Activated naive CD8-positive, alpha-beta T cell (primary cell): ENCODE measurements around the gene WBP1L.
"Not testable (repeated sequence)": the region's sequence is repeated elsewhere in the genome, so short reads cannot be mapped to it uniquely, and the experiment has no call there.

Experiments
- H3K27ac Mint-ChIP-seq: one replicate; pipeline ENCODE4 v1.8.0; 2021; ENCODE audit warnings: mixed read lengths
- H3K27me3 Mint-ChIP-seq: one replicate; pipeline ENCODE4 v1.8.0; 2021; ENCODE audit warnings: mixed read lengths
- H3K36me3 Mint-ChIP-seq: one replicate; pipeline ENCODE4 v1.8.0; 2021; ENCODE audit warnings: mixed read lengths
- H3K4me1 Mint-ChIP-seq: one replicate; pipeline ENCODE4 v1.8.0; 2021; ENCODE audit warnings: low read depth, mixed read lengths
- H3K4me3 Mint-ChIP-seq: one replicate; pipeline ENCODE4 v1.8.0; 2021; ENCODE audit warnings: mild to moderate bottlenecking, mixed read lengths
- H3K9me3 Mint-ChIP-seq: one replicate; pipeline ENCODE4 v1.8.0; 2021; ENCODE audit warnings: low read depth, mixed read lengths

Gene WBP1L

GRCh38 chr10:102813734-102814452 lies 70.1 kb downstream of the WBP1L start:
- H3K4me1 Mint-ChIP-seq, result peaks cover 11% of the 10 kb centered on the region
- peak overlapping the region; percentile 16 for H3K27ac Mint-ChIP-seq
- peaks cover 2% of the 10 kb centered on the region for H3K36me3 Mint-ChIP-seq
- no peaks in the 10 kb centered on the region for H3K27me3 Mint-ChIP-seq
- no peak overlapping the region for H3K4me3 Mint-ChIP-seq
- no peaks in the 10 kb centered on the region for H3K9me3 Mint-ChIP-seq

GRCh38 chr10:102814453-102814871 lies 70.7 kb downstream of the WBP1L start:
- Mint-ChIP-seq H3K9me3 (no peaks in the 10 kb centered on the region), H3K4me3 (no peak overlapping the region), H3K4me1 (peaks cover 11% of the 10 kb centered on the region), H3K27me3 (no peaks in the 10 kb centered on the region), H3K27ac (no peak overlapping the region), H3K36me3 (peaks cover 2% of the 10 kb centered on the region)

GRCh38 chr10:102814873-102815661 lies 71.3 kb downstream of the WBP1L start:
- H3K9me3 Mint-ChIP-seq, result no peaks in the 10 kb centered on the region
- no peaks in the 10 kb centered on the region for H3K27me3 Mint-ChIP-seq
- no peak overlapping the region for H3K27ac Mint-ChIP-seq
- peaks cover 2% of the 10 kb centered on the region for H3K36me3 Mint-ChIP-seq
- peaks cover 10% of the 10 kb centered on the region for H3K4me1 Mint-ChIP-seq
- H3K4me3 Mint-ChIP-seq, result no peak overlapping the region

GRCh38 chr10:102815790-102816549 lies 72.2 kb downstream of the WBP1L start:
- H3K27me3 Mint-ChIP-seq, result no peaks in the 10 kb centered on the region
- H3K9me3 Mint-ChIP-seq, result no peaks in the 10 kb centered on the region
- peaks cover 2% of the 10 kb centered on the region for H3K36me3 Mint-ChIP-seq
- H3K4me1 Mint-ChIP-seq, result peaks cover 8% of the 10 kb centered on the region
- H3K4me3 Mint-ChIP-seq, result no peak overlapping the region
- peak overlapping the region; percentile 51 for H3K27ac Mint-ChIP-seq

GRCh38 chr10:102817175-102817574 lies 73.4 kb downstream of the WBP1L start:
- Mint-ChIP-seq H3K9me3 (no peaks in the 10 kb centered on the region), H3K36me3 (peaks cover 2% of the 10 kb centered on the region), H3K4me1 (peaks cover 5% of the 10 kb centered on the region), H3K27ac (peak overlapping the region; percentile 30), H3K4me3 (no peak overlapping the region), H3K27me3 (no peaks in the 10 kb centered on the region)

GRCh38 chr10:102819054-102819453 lies 75.3 kb downstream of the WBP1L start:
- Mint-ChIP-seq H3K27me3 (no peaks in the 10 kb centered on the region), H3K36me3 (peaks cover 2% of the 10 kb centered on the region), H3K4me1 (no peaks in the 10 kb centered on the region), H3K27ac (no peak overlapping the region), H3K4me3 (no peak overlapping the region), H3K9me3 (no peaks in the 10 kb centered on the region)

GRCh38 chr10:102820008-102820407 lies 76.3 kb downstream of the WBP1L start:
- not testable (repeated sequence) for H3K27ac Mint-ChIP-seq, H3K9me3 Mint-ChIP-seq, H3K36me3 Mint-ChIP-seq, H3K27me3 Mint-ChIP-seq, H3K4me1 Mint-ChIP-seq, H3K4me3 Mint-ChIP-seq

GRCh38 chr10:102822222-102822621 lies 78.5 kb downstream of the WBP1L start:
- Mint-ChIP-seq H3K9me3 (no peaks in the 10 kb centered on the region), H3K4me1 (no peaks in the 10 kb centered on the region), H3K27me3 (no peaks in the 10 kb centered on the region), H3K4me3 (no peak overlapping the region), H3K36me3 (no peaks in the 10 kb centered on the region), H3K27ac (no peak overlapping the region)

- Mint-ChIP-seq H3K9me3 (no peaks in the 10 kb centered on the region), H3K4me3 (no peak overlapping the region), H3K27me3 (no peaks in the 10 kb centered on the region), H3K4me1 (no peaks in the 10 kb centered on the region), H3K36me3 (no peaks in the 10 kb centered on the region), H3K27ac (no peak overlapping the region)
Measured at GRCh38 chr10:102824664-102825063, 80.9 kb downstream of the WBP1L start.

GRCh38 chr10:102826148-102826796 lies 82.5 kb downstream of the WBP1L start:
- H3K4me1 Mint-ChIP-seq, result no peaks in the 10 kb centered on the region
- H3K27me3 Mint-ChIP-seq, result no peaks in the 10 kb centered on the region
- H3K27ac Mint-ChIP-seq, result no peak overlapping the region
- H3K36me3 Mint-ChIP-seq, result no peaks in the 10 kb centered on the region
- no peaks in the 10 kb centered on the region for H3K9me3 Mint-ChIP-seq
- no peak overlapping the region for H3K4me3 Mint-ChIP-seq

GRCh38 chr10:102827597-102827975 lies 83.8 kb downstream of the WBP1L start:
- Mint-ChIP-seq H3K27me3 (no peaks in the 10 kb centered on the region), H3K9me3 (no peaks in the 10 kb centered on the region), H3K4me1 (no peaks in the 10 kb centered on the region), H3K4me3 (no peak overlapping the region), H3K36me3 (no peaks in the 10 kb centered on the region), H3K27ac (no peak overlapping the region)

GRCh38 chr10:102831322-102832071 lies 87.7 kb downstream of the WBP1L start:
- no peak overlapping the region for H3K4me3 Mint-ChIP-seq
- H3K36me3 Mint-ChIP-seq, result no peaks in the 10 kb centered on the region
- no peak overlapping the region for H3K27ac Mint-ChIP-seq
- H3K27me3 Mint-ChIP-seq, result peaks cover 2% of the 10 kb centered on the region
- peaks cover 2% of the 10 kb centered on the region for H3K4me1 Mint-ChIP-seq
- no peaks in the 10 kb centered on the region for H3K9me3 Mint-ChIP-seq

- no peak overlapping the region for H3K27ac Mint-ChIP-seq
- H3K4me1 Mint-ChIP-seq, result peaks cover 2% of the 10 kb centered on the region
- H3K4me3 Mint-ChIP-seq, result no peak overlapping the region
- H3K36me3 Mint-ChIP-seq, result no peaks in the 10 kb centered on the region
- no peaks in the 10 kb centered on the region for H3K9me3 Mint-ChIP-seq
- H3K27me3 Mint-ChIP-seq, result peaks cover 2% of the 10 kb centered on the region
Measured at GRCh38 chr10:102832248-102832647, 88.5 kb downstream of the WBP1L start.

GRCh38 chr10:102832987-102833386 lies 89.2 kb downstream of the WBP1L start:
- Mint-ChIP-seq H3K27me3 (peaks cover 2% of the 10 kb centered on the region), H3K27ac (no peak overlapping the region), H3K36me3 (peaks cover under 1% of the 10 kb centered on the region), H3K4me3 (no peak overlapping the region), H3K4me1 (peaks cover 2% of the 10 kb centered on the region), H3K9me3 (peaks cover under 1% of the 10 kb centered on the region)
